ENCODE measurements around the gene GJB5. TPM values are rescaled to one million over a fixed set of nuclear protein-coding genes. Genes with fewer than 3 reads are reported as not detected.
"Not testable (repeated sequence)": the region's sequence is repeated elsewhere in the genome, so short reads cannot be mapped to it uniquely, and the experiment has no call there.

Gene GJB5
- total RNA-seq, 3 donors from 2014 or later = not detected

DNA sequence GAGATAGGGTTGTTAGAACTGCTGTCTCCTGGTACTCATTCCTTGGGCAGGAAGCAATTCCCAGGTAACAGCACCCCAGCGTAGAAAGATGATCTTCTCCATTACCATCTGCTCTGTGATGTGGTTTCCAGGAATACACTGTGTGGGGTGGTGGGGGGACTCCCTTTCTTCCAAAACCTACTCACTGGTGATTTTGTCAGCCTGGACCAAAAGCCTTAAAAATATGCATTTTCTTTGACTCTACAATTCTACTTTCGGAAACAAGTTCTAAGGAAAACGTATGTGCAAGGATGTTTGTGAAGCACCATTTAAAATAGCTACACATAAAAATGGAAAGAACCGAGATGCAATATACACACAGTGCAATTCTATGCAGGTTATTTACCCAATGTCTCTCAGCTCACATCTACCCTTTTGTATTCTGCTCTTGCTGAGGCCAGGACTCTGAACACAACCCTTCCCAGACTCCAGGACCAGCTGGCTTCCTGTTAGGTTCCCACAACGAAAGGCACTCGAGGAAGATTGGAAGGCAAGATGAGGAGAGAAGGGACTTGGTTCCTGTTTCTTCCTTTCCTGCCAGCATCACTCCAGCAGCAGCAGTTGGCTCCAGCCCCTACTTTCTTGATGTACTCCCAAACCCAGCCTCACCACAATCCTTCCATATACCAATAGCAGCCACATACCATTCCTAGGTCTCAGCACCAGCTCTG lies 33.0 kb upstream of the GJB5 start:
- DNase-seq (no peak), ATAC-seq (no peak)
- H3K4me3 ChIP-seq = no peak overlapping the region
- intact Hi-C loops (cut with DNase I, micrococcal nuclease) = no loop called here
- no peaks in the 10 kb centered on the region for H3K9me3 ChIP-seq
- no peaks in the 10 kb centered on the region for H3K36me3 ChIP-seq (ENCODE audit: low read depth)
- no peaks in the 10 kb centered on the region for H3K4me1 ChIP-seq (ENCODE audit: low read depth)
- TF ChIP-seq, protein P1, sequence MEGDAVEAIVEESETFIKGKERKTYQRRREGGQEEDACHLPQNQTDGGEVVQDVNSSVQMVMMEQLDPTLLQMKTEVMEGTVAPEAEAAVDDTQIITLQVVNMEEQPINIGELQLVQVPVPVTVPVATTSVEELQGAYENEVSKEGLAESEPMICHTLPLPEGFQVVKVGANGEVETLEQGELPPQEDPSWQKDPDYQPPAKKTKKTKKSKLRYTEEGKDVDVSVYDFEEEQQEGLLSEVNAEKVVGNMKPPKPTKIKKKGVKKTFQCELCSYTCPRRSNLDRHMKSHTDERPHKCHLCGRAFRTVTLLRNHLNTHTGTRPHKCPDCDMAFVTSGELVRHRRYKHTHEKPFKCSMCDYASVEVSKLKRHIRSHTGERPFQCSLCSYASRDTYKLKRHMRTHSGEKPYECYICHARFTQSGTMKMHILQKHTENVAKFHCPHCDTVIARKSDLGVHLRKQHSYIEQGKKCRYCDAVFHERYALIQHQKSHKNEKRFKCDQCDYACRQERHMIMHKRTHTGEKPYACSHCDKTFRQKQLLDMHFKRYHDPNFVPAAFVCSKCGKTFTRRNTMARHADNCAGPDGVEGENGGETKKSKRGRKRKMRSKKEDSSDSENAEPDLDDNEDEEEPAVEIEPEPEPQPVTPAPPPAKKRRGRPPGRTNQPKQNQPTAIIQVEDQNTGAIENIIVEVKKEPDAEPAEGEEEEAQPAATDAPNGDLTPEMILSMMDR (IDR thresholded peaks at IDR 0.05) = no peak

DNA sequence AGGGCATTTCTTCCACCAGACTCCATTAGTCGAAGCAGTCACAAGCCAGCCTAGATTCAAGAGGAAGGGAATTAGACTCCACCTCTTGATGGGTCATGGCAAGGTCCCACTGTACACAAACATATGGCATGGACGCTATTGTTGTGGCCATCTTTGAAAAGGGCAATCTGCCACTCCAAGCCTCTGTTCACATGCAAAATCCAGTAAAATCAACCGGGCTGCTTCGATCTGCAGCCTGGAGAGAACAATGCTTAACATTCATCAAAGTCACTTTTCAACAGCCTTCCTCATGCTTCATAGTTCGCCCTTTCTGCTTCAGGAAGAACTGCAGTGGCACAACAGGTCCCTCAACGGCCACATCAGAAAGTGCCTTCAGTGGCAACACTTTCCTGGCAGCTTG lies 28.0 kb upstream of the GJB5 start:
- intact Hi-C loops (cut with DNase I, micrococcal nuclease) = no loop called here
- DNase-seq (no peak), ATAC-seq (no peak)
- TF ChIP-seq, protein P1 (IDR thresholded peaks at IDR 0.05) = no peak
- H3K36me3 ChIP-seq (ENCODE audit: low read depth) = no peaks in the 10 kb centered on the region
- H3K9me3 ChIP-seq = no peaks in the 10 kb centered on the region
- H3K4me1 ChIP-seq (ENCODE audit: low read depth) = no peaks in the 10 kb centered on the region
- no peak overlapping the region for H3K4me3 ChIP-seq

DNA sequence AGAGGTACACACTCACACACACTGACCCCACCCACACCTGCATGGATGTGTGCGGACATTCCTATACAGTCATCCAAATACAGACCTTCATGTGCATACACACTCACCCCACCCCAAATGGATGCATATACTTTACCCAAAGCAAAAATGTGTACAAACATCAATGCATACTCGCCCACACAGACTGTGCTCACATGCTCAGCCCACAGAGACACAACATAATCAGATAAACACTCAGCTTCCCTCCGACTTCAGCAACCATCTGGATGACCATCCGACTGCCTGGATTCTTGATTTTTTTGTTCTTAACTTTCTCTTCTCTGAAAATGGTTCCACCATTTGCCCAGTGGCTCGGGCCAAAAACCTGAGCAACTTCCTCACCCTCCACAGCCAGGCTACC lies 24.4 kb upstream of the GJB5 start:
- DNase-seq = no peak
- intact Hi-C loops (cut with DNase I, micrococcal nuclease) = no loop called here
- ATAC-seq = no peak
- Histone ChIP-seq H3K4me1 (ENCODE audit: low read depth) (no peaks in the 10 kb centered on the region), H3K36me3 (ENCODE audit: low read depth) (no peaks in the 10 kb centered on the region), H3K4me3 (no peak overlapping the region), H3K9me3 (no peaks in the 10 kb centered on the region)
- TF ChIP-seq, protein P1 (IDR thresholded peaks at IDR 0.05) = no peak

DNA sequence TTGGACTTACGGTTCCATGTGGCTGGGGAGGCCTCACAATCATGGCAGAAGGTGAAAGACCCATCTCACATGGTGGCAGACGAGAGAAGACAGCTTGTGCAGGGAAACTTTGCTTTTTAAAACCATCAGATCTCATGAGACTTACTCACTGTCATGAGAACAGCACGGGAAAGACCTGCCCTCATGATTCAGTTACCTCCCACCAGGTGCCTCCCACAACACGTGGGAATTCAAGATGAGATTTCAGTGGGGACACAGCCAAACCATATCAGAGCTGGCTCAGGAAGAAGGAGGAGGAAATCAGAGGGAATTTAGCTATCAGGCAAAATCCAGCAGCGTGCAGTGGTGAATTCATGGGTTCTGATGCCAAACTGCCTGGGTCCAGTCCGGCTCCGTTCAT lies 22.0 kb upstream of the GJB5 start:
- H3K9me3 ChIP-seq; H3K36me3 ChIP-seq (ENCODE audit: low read depth); H3K4me1 ChIP-seq (ENCODE audit: low read depth); ATAC-seq; intact Hi-C loops (cut with DNase I, micrococcal nuclease); H3K4me3 ChIP-seq; DNase-seq: not testable (repeated sequence)

DNA sequence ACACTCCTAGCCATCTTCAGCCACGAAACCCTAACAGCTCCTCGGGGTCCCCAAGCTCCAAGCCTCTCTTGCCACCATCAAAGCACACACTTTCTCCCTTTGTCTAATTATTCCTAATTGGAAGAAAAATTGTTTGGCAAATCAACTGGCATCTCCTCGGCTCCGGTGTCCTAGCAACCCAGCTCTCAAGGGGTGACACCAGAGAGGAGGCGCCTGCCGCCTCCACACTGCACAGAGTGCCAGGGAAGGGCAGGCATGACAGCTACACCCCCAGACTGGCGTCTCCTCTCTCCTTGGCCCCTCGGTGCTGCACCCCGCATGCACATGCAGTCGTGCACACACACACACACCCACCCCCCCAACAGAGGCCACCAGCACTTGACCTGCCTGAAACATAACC lies 18.2 kb upstream of the GJB5 start:
- no peaks in the 10 kb centered on the region for H3K4me1 ChIP-seq (ENCODE audit: low read depth)
- TF ChIP-seq, protein P1 (IDR thresholded peaks at IDR 0.05) = no peak
- H3K9me3 ChIP-seq = no peaks in the 10 kb centered on the region
- intact Hi-C loops (cut with DNase I, micrococcal nuclease) = no loop called here
- no peak for ATAC-seq
- no peak for DNase-seq
- H3K4me3 ChIP-seq = no peak overlapping the region
- H3K36me3 ChIP-seq (ENCODE audit: low read depth) = no peaks in the 10 kb centered on the region

DNA sequence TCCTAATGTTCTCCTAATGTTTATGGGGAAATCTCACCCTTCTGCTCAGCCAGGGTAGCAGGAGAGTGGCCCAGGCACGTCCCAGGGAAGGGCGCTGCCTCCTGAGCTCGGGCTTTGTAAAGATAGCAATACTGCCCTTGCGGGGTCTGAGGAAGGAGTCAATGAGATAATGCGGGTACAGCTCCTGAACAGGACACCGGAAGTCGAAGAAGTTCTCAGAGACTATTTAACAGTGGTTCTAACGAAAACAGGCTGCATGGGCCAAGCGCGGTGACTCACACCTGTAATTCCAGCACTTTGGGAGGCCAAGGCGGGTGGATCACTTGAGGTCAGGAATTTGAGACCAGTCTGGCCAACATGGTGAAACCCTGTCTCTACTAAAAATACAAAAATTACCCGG lies 17.6 kb upstream of the GJB5 start:
- DNase-seq; H3K9me3 ChIP-seq; ATAC-seq; H3K4me1 ChIP-seq (ENCODE audit: low read depth); H3K36me3 ChIP-seq (ENCODE audit: low read depth); H3K4me3 ChIP-seq; intact Hi-C loops (cut with DNase I, micrococcal nuclease): not testable (repeated sequence)

DNA sequence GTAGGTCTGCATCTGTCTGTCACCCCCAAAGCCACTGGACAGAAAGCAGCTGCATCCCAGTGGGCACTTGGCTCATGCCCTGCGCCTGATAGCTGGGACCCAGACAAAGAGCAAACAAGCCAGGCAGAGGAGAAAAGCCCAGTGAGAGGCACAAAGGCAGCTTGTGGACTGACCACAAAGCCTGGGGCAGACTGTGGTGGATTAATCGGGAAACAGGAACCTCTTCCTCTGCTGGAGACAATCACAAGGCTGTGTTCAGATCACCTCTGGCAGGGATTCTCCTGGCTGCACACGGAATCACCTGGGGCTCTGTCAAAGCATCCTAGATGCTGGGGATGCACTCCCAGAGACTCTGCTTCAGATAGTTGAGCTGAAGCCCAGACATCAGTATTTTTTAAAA lies 15.2 kb upstream of the GJB5 start:
- ATAC-seq (no peak), DNase-seq (no peak)
- intact Hi-C loops (cut with DNase I, micrococcal nuclease) = no loop called here
- Histone ChIP-seq H3K4me3 (no peak overlapping the region), H3K36me3 (ENCODE audit: low read depth) (no peaks in the 10 kb centered on the region), H3K9me3 (no peaks in the 10 kb centered on the region), H3K4me1 (ENCODE audit: low read depth) (no peaks in the 10 kb centered on the region)
- TF ChIP-seq, protein P1 (IDR thresholded peaks at IDR 0.05) = no peak
